HG02642 (cell line): ENCODE results near the gene HCN4.
"Not testable (repeated sequence)": the region's sequence is repeated elsewhere in the genome, so short reads cannot be mapped to it uniquely, and the experiment has no call there.

Experiments used
- ATAC-seq: cut with Tn5 transposase; IDR thresholded peaks from one replicate; pipeline ENCODE4 v1.9.1; 2021; ENCODE audit warnings: mild to moderate bottlenecking; ENCODE audit not compliant: unreplicated experiment, poor library complexity

HCN4 gene

DNA sequence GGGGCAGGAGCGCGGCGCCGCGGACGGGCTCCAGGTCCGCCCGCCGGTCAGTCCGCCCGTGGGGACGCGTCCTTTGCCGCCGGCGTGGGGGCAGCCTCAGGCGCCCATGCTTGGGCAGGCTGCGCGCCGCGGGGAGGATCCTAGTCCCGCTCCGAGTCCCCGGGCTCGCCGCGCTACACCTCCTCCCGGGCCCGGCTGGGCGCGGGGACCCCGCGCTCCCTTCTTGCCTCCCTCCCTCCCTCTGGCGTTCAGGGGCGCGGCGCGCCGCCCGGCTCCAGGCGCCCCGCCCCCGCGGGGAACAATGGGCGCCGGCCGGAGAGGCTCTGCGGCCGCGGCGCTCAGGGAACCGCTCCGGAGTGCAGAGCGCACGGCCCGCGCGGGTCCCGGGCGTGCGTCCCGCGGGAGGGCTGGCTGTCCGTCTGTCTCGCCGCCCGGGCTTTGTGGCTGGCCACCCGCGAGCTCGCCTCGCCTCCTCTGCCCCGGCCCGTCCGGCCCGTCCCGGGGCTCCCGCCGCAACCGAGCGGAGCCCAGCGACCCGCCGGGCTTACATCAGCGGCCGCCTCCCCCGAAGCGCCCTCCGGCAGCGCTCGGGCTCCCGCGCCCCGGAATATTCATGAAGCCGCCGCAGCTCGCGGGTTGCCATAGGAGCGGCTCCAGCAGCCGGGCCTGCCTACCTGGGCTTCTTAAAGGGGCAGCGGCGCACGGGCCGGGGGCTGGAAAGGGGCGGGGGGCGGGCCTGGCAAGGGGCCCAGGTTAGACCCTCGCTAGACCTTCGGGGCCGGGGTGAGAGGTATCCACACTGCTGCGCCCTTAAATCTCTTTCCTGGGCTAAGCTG is at the start of gene HCN4:
Gene HCN4, minus strand, starts transcription at position 658 of the 836 bp plus-strand sequence. CDS start 688 bp downstream, outside the sequence.
- ATAC-seq, result no peak

DNA sequence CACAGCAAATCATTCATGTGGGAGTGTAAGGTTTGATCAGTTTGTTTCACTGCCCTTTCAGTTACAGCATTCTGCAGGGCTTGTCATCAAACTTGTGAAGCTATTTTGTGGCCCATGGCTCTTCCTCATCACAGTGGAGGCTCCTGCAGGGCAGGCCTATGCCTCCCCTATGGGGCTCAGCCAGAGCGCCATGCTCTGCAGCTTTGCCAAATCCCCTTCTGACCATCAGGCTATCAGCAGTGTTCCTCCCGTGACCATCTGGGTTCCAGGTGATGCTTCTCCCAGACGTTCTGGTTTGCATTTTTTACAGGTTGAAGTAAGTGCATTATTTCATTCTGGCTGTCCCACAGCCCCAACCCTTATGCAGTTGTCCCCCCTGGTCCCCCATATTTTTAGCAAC is 46.1 kb upstream of the HCN4 start:
- no peak for ATAC-seq

DNA sequence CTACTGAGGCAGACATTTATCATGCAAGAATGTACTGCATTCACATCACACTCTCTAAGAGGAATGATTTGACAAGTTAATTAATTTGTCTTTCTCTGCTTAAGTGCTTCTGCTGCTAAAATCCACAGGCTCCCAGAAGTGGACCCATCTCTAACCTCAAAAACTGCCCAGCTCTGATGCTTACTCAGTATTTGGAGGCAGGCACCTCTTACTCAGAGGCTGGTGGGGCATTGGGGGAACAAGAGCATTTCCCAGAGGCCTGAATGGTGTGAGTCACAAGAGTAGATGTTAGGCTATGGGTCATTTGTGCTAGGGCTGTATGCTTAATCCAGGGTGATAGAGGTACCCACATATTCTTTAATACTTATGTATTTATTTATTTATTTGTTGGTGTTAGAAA is 34.4 kb upstream of the HCN4 start:
- no peak for ATAC-seq

DNA sequence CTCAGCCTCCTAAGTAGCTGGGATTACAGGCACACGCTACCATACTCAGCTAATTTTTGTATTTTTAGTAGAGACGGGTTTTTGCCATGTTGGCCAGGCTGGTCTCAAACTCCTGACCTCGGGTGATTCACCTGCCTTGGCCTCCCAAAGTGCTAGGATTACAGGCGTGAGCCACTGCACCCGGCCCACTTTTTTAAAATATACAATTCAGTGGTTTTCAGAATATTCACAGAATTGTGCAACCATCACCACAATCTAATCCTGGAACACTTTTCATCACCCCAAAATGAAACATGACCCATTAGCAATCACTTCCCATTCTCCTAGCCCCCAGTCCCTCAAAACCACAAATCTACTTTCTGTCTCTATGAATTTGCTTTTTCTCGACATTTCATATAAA is 31.5 kb upstream of the HCN4 start:
- ATAC-seq, result not testable (repeated sequence)

DNA sequence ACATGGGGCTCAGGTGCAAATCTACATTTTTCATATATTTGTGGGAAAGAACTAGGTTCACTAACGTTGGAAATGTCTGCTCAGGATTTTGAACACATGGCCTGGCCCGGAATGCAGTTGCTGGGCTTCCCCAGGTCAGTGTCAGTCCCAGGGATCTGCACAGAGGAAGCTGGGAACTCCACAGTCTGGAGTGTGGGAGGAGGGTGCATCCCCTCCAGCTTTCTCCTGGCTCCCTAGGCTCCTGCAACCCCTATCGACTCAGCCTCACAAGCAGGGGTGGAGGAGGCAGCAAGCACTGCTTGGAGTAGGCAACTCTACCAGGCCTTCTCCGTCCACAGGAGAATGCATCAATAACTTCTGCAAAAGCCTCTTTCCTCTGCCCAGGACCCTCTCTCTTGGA is 30.1 kb upstream of the HCN4 start:
- ATAC-seq, result no peak

DNA sequence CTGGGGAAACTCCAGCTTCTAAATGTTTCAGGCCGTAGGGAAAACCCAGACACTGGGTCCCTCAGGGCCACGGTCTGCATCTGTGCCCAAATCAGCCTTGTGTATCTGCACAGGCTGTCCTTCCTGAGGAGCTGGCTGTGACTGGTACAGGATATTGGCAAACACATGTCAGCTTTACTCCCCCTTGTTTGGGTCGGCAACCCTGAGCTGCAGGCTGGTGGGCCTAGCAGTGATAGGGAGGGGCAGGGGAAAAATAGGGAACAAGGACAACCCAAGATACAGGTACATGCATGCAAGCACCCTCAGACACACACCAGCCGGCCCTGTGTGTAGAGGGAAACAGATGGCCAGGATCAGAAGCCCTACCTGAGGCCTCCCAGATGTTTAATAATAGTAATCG is 28.7 kb upstream of the HCN4 start:
- ATAC-seq, result no peak

DNA sequence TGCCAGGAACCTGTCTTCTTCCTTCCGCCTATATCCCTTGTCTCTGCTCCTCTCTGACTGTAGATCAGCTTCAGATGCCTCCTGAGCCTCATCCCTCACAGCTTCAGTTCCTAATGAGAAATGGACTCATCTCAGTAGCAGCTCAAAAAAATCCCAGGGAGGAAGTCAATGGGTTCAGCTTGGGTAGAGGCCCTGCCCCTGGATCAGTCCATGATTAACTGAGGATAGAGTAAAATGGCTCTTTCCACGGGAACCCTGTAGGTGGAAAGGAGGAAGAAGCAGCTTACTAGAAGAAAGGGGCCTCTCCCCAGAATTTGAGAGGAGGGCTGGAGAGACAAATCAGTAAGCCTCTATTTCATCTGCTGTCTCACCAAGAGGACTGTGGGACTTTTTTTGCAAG is 26.9 kb upstream of the HCN4 start:
- ATAC-seq, result no peak

DNA sequence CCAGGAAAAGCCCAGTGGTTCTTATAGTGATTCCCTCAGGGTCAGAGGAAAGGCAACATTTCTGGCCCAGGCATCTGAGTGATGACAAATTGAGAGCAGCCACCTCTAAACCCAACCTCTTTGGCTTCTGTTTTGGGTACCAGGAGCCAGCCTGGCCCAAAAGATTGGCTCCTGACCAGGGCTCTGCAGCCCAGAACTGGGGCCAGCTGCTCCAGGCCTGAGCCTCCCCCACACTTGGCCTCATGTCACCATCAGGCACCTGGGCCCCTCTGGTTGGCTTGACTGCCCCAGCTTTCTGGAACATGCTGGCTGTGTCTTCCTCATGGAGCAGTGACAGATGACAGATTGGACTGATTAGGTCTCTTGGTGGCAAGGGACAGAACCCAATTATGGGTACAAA is 26.0 kb upstream of the HCN4 start:
- no peak for ATAC-seq

DNA sequence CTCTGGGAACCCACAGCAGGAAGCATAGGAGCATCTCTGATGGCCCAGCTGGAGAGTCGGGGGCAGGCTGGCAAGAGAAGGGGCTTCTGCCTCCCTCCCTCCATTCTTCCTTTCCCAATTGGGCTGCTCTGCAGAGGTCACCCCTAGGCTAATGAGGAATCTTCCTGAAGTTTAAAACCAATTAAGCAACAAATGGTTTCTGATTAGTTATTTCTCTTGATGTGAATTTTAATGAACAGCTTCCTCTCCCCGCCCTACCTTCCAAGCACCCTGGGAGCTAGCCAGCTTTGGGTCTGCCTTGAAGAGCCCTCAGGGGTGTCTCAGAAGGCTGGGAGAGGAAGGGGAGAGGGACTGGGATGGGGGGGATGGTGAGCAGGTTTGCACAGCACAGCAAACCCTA is 24.6 kb upstream of the HCN4 start:
- no peak for ATAC-seq

DNA sequence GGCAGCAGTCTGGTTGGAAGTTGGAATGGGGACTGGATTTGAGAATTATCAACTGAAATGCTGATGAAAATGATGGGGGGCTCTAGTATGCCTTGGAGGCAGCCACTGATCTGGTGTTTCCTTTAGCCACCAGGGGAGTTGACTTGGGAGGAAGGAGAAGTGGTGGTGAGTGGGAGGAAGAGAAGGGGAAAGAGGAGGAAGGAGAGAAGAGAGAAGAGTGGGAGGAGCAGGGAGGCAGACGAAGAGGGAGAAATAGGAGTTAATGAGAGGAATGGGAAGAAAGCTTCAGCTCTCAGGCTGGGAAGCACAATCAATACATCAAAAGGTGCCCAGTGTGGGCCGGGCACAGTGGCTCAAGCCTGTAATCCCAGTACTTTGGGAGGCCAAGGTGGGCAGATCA is 23.3 kb upstream of the HCN4 start:
- ATAC-seq, result no peak

DNA sequence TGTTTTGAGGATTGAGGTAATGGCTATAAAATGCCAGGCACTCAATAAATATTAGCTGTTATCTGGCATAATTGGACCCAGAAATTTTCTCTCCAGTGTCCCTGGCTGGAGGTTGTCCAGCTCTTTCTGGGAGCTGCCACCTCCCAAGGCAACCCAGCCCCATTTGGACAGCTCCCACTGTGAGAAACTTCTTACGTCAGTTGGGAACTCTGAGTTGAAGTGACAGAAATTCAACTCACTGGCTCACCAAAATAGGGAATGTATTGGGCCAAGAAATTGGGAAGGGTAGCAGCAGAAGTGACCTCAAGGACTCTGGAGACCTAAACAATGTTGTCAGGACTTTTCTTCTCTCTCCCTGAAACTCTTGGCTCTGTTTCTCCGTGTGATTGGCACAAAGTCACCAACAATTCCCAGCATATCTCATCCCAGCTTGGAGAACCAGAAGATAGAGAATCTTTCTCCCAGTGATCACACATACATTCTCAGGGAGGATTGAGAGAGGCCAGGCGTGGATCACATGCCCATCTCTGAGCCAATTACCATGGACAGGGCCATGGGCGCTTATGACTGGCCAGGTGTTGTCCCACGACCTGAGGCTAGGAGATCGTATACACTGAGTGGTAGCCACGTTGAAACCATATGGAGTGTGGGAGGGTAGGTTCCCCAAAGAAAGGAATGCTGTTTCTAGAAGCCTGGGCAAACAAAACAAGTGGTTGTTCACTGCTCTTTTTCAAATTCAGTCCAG is 22.5 kb upstream of the HCN4 start:
- ATAC-seq, result no peak

DNA sequence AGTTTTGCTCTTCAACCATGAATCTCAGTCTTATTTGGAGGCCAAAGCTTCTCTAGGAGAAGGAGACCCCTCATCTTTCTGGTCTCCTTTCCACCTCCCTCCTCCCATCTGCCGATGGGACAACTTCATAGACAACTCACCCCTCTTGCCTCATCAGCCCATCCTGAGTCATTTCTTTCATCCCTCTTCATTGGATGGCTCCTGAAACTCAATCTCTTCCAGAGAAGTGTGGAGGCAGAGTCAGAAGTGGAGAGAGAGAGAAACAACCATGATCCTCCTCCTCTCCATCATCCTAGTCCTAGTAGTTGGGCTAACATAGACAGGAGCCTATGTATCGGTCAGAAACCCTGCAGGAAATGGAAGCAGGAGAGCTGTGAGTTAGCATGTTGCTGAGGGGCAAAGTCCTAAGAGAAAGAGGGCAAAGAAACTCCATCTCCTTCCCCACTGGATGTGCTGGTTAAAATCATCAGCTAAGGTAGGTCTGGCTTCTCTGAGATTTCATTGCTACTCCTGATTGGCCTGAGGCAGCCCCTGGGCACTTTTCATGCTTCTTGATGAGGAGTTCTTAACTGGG is 21.3 kb upstream of the HCN4 start:
- no peak for ATAC-seq

DNA sequence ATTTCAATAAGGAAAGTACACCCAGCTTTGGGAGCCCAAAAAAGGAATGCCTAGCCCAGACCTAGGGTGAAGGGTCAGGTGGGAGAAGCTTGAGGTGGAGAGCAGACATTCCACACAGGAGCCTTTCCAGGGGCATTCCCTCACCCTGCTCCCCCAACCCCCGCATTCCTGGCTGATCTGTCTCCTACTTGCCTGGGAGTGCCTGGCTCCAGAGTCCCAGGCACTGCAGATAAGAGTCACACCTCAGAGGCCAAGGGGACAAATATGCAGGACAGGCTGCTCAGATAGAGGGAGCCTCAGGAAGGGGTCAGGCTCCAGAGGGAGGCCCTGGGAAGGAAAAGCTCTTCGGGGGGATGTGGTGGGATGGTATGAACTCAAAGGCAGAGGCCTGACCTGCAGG is 20.8 kb upstream of the HCN4 start:
- ATAC-seq, result no peak

DNA sequence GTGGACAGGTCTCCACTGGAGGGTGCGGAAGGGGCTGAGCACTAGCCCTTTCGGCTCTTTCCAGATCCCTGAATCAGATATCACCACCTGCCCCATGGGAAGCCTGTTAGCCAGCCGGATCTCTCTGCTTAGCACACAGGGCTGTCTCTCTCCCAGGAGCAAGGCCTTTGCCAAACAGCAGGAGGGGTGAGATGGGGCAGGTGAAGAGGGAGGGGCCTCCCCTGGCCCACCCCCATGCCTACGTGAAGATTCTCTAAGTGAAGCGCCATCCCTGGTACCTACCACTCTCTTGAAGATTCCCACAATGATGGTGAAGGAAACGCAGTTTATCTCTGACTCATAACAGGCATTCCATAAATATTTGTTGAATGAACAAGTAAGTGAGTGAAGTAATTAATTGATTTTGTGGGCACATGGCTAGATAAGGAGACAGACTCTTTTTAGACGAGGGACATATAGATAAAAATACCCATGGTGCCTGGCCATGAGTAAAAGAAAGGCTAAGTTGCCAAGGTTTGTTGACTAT is 19.6 kb upstream of the HCN4 start:
- no peak for ATAC-seq

DNA sequence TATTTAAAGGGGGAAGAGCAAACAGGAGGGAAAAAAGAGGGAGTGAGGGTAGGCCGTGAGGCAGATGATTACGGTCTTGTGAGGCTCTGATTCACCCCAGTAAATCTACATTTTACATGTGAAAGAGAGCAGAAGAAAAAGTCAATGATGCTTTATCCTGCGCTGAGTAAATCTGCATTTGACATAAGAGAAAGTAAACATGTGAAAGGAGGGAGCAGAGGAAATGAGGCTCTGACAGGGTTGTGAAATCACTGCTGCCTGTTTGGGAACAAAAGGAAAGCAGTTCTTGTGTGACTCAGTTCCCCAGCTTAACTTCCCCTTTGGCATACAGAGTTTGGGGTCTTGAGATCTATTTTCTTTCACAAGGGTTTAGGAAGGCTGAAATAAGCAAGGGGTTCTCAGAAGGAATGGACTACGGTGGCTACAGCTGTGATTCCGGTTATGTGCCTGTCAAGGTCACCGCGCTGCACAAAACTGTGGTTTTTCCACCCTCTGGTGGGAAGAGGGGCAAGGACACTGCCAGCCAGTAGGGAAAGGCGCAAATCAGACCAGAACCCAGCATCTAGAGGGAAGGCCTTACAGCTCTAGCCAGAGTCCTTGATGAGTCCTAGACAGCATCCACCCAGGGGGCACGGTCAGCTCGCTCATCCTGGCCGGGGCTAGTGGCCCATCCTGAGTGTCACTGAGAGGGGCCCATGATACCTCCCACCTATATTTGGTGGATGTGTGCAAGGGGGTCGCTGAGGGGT is 18.9 kb upstream of the HCN4 start:
- no peak for ATAC-seq

DNA sequence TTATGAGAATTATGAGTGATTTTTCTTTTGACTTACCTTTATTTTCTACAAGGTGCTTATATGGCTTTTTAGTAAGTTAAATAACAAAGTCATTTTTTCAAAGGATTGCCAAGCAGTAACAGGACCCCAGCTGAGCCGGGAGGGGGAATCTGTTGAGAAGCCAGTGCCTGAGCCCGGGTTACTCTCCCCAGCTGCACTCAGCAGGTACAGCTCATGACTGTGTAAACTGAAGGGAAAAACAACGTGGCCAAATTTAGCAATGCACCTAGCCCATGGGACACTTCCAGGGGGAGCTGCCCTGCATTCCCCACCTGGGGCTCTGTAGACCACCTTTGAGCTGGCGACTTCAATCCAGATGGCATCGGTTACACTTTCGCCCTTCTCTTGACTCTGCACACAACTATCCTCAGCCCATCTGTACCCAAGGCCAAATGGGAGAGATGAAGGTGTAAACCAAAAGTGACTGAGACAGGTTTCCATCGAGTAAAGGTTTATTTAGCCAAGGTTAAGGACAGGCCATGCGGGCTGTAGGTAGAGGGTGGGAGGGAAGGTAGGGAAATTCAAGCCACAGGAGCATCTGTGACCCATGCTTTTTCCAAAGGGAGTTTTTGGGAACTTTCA is 18.2 kb upstream of the HCN4 start:
- ATAC-seq, result no peak

DNA sequence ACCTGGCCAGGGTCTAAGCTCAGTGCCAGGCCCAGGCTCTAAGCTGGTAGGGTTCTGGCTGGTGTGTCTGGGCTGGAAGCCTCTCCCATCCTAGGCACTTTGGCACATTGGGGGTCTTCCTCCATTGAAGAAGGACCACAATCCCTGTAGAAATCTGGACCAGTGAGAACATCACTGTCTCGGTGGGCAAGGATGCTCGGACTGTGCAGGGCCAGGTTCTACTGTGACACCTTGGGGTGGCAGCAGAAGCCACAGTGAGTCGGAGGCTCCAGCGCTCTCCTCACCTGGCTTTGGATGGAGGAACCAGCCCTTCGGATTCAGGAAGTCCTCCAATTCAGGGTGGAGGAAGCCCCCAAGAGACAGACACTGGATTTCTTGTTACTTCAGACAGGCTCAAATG is 17.5 kb upstream of the HCN4 start:
- no peak for ATAC-seq

DNA sequence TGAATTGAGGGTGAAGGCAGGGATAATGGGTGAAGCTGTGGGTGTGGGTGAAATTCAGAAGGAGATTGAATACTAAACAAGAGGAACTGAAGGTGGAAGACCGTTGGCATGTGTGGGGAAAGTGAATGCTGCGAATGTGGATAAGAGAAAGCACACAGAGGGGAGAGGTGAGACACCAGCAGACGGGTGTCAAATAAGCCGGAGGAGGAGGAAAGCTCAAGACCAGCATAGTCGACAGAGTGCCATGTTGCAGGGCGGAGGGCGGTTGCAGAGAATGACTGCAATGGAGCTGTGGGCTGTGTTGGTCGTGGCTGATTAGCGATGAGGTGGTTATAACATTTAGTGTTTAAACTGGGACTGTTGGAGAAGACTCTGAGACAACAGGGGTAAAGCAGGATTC is 16.4 kb upstream of the HCN4 start:
- ATAC-seq, result no peak

DNA sequence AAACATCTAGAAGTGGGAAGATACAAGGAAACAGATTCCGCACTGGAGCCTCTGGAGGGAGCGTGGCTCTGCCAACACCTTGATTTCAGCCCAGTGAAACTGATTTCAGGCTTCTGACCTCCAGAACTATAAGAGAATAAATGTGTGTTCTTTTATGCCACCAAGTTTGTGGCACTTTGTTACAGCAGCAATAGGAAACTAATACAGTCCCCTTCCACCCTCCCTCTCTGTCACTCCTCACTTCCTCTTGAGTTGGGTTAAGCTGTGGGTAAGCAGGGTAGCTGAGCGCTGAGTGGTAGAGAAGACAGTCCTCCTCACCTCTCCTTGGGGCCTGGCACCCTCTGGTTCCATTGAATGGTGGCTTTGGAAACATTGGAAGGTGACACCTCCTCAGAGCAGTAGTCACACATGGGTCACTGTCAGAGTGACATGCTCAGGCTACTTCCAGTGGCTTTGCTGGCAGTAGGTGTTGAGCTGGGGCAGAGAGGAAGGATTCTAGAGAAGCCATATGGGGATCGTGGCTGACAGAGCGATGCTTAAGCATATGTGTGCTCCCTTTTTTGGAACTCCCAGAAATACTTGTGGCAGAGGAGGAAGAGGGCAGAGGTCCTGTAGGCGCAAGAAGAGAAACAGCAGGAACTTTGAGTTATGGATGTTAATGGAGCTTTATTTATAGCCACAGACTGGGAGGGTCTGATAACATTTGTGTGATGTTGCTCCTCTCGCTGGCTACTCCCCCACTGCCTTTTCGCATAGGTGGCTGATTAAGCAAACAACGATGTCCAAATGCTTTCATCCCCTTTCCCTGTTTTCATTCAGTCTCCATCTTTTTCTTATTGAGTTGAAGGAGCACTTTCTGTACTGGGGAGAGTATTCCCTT is 14.8 kb upstream of the HCN4 start:
- ATAC-seq, result no peak
